Mesendoderm (in vitro differentiated cells): ENCODE data around the gene VWA8.

Experiments used
- DNase-seq: peaks from one replicate; pipeline ENCODE4 v3.0.0; 2013
- H2AK5ac ChIP-seq: 2 replicates; pipeline ENCODE4 v1.6.1; 2013; ENCODE audit warnings: low read length, inconsistent platforms
- H2BK120ac ChIP-seq: 2 replicates; pipeline ENCODE4 v1.6.1; 2013; ENCODE audit warnings: low read depth, mild to moderate bottlenecking, low read length, moderate library complexity, mixed read lengths
- H2BK15ac ChIP-seq: replicated peaks from 2 replicates; pipeline ENCODE4 v1.6.1; 2013; ENCODE audit warnings: low read depth, mild to moderate bottlenecking, moderate library complexity
- H2BK5ac ChIP-seq: 2 replicates; pipeline ENCODE4 v1.6.1; 2013; ENCODE audit warnings: low read length, inconsistent platforms
- H3K18ac ChIP-seq: 2 replicates; pipeline ENCODE4 v1.6.1; 2013; ENCODE audit warnings: mild to moderate bottlenecking, low read length, mixed read lengths
- H3K23ac ChIP-seq: one replicate; pipeline ENCODE4 v1.6.1; 2013; ENCODE audit warnings: low read length
- H3K27ac ChIP-seq: 2 replicates; pipeline ENCODE4 v1.5.1; 2013; ENCODE audit warnings: low read depth, mild to moderate bottlenecking, inconsistent platforms, low read length, moderate library complexity
- H3K27me3 ChIP-seq: 2 replicates; pipeline ENCODE4 v1.6.1; 2013; ENCODE audit warnings: low read length, control low read depth, mild to moderate bottlenecking, inconsistent platforms; ENCODE audit not compliant: insufficient read depth, poor library complexity
- H3K36me3 ChIP-seq: 2 replicates; pipeline ENCODE4 v1.6.1; 2013; ENCODE audit warnings: low read length, inconsistent platforms; ENCODE audit not compliant: control insufficient read depth, insufficient read depth
- H3K4ac ChIP-seq: one replicate; pipeline ENCODE4 v1.6.1; 2013; ENCODE audit warnings: low read depth, mild to moderate bottlenecking, low read length, moderate library complexity
- H3K4me1 ChIP-seq: 2 replicates; pipeline ENCODE4 v1.6.1; 2013; ENCODE audit warnings: low read depth, low read length, inconsistent platforms; ENCODE audit not compliant: control insufficient read depth
- H3K4me2 ChIP-seq: 2 replicates; pipeline ENCODE4 v1.6.1; 2013; ENCODE audit warnings: low read length
- H3K4me3 ChIP-seq: 2 replicates; pipeline ENCODE4 v1.5.1; 2013; ENCODE audit warnings: mild to moderate bottlenecking, low read length
- H3K56ac ChIP-seq: one replicate; pipeline ENCODE4 v1.6.1; 2013; ENCODE audit warnings: low read length
- H3K79me1 ChIP-seq: 2 replicates; pipeline ENCODE4 v1.6.1; 2013; ENCODE audit warnings: low read length, inconsistent platforms
- H3K79me2 ChIP-seq: 2 replicates; pipeline ENCODE4 v1.6.1; 2013; ENCODE audit warnings: mild to moderate bottlenecking, low read length; ENCODE audit not compliant: control insufficient read depth, insufficient read depth
- H3K9ac ChIP-seq: 2 replicates; pipeline ENCODE4 v1.6.1; 2013; ENCODE audit warnings: low read length, inconsistent platforms
- H4K5ac ChIP-seq: one replicate; pipeline ENCODE4 v1.6.1; 2013; ENCODE audit warnings: low read length
- H4K8ac ChIP-seq: one replicate; pipeline ENCODE4 v1.6.1; 2013; ENCODE audit warnings: low read depth, mild to moderate bottlenecking, control low read depth, low read length, moderate library complexity
- WGBS: extraction: QIAGEN DNeasy Blood & Tissue Kit; methylation state at CpG from one replicate; pipeline ENCODE4 v1.1.7; 2013; ENCODE audit warnings: low lambda C conversion rate, missing lambda C conversion rate; ENCODE audit not compliant: insufficient coverage; ENCODE audit errors: extremely low coverage; 5-methylcytosine and 5-hydroxymethylcytosine counted together

VWA8 gene

DNA sequence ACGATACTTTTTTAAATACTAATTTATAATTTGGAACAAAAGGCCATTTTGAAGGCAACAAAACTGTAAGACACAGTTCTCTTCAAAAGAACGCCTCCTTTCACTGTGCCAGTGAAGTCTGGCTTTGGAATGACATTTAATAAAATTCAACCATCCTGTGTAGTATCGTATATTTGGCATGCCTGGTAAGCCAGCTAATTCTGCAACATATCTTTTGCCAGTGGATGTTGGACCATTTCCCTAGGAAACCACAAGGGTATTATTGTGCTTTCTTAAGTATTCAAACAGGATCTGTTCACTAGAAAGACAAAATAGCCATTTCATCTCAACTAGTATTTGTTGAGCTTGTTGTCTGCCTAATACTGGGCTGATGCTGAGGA, 391.9 kb downstream of the VWA8 start:
- Histone ChIP-seq H2AK5ac (no peak overlapping the region), H3K4me3 (no peak overlapping the region), H3K79me1 (no peaks in the 10 kb centered on the region), H3K36me3 (no peaks in the 10 kb centered on the region), H3K4me2 (no peak overlapping the region), H3K4me1 (peaks cover 3% of the 10 kb centered on the region), H2BK15ac (no peak overlapping the region), H3K18ac (no peak overlapping the region), H3K4ac (no peak overlapping the region), H3K56ac (no peak overlapping the region), H4K5ac (no peak overlapping the region), H2BK120ac (no peak overlapping the region), H2BK5ac (no peak overlapping the region), H3K27ac (no peak overlapping the region), H3K23ac (no peak overlapping the region), H3K79me2 (no peaks in the 10 kb centered on the region), H3K9ac (no peak overlapping the region), H4K8ac (no peak overlapping the region), H3K27me3 (no peaks in the 10 kb centered on the region)
- WGBS, result no CpG with 5 or more reads among the region's 3 CpGs
- no peak for DNase-seq

DNA sequence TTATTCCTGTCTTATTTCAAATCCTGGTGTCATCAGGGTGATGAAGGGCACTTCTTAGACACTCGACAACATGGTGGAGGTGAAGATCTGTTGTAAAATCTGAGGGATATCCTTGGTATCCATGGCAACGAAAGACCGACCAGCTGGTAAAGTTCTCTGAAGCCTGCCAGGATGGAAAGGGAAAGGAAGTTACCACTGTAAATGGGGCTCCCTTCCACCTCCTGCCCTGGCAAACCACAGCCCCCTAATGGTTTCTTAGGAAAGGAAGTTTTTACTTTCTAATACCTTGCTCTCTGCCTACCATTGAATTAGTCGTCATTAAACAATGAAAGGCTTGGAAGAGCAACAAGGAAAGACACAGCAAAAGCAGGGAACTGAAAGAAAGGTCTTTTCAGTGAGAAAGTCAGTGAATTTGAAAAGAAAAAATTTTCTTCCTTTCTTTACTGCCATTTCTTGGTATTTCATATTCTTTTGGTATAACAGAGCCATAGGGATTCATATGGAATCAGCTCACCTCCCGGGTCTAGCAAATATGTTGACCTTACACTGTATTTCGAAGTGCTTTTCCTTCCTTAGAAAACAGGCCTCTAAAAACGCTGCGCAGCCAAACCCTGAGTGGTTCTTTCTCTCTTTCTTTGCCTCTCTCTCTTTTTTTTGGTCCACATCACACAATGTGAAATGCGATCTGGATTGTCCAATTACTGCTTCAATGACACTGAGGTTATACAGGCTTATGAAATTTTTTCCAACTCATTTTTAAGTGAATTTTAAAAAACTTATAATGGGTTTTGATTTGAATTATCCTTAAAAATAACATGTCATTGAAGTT, 392.6 kb downstream of the VWA8 start:
- Histone ChIP-seq H3K36me3 (no peaks in the 10 kb centered on the region), H4K5ac (no peak overlapping the region), H3K4ac (no peak overlapping the region), H3K4me2 (no peak overlapping the region), H3K27me3 (no peaks in the 10 kb centered on the region), H4K8ac (no peak overlapping the region), H2BK15ac (no peak overlapping the region), H3K18ac (no peak overlapping the region), H3K9ac (no peak overlapping the region), H3K4me3 (no peak overlapping the region), H2AK5ac (no peak overlapping the region), H2BK120ac (no peak overlapping the region), H3K79me1 (no peaks in the 10 kb centered on the region), H3K27ac (no peak overlapping the region), H3K23ac (no peak overlapping the region), H3K4me1 (peaks cover 7% of the 10 kb centered on the region), H3K56ac (no peak overlapping the region), H2BK5ac (no peak overlapping the region), H3K79me2 (no peaks in the 10 kb centered on the region)
- DNase-seq, result peak; percentile 21
- no CpG with 5 or more reads among the region's 9 CpGs for WGBS

DNA sequence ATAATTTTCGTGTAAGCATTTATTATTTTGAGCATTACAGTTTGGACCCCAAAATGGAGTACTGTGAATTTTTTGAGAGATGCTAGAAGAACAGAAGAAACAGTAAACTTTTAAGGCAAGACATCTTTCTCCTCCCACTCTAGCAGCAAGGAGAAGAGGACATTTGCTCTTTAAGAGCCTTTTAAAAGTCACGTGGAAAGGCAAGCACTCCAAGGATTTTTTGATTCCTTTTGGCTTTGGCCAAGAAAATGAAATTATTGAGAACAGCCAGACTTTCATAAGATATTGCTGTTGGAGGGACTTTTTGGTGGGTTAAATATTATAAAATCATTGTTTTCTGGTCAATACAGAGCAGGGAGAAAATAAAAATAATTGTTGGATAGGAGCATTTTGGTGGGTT, 393.5 kb downstream of the VWA8 start:
- Histone ChIP-seq H3K4me3 (no peak overlapping the region), H3K79me2 (no peaks in the 10 kb centered on the region), H3K23ac (no peak overlapping the region), H3K4me1 (peaks cover 8% of the 10 kb centered on the region), H2BK5ac (no peak overlapping the region), H4K8ac (no peak overlapping the region), H2BK120ac (no peak overlapping the region), H3K18ac (no peak overlapping the region), H2BK15ac (no peak overlapping the region), H3K79me1 (no peaks in the 10 kb centered on the region), H3K56ac (no peak overlapping the region), H3K27me3 (no peaks in the 10 kb centered on the region), H3K9ac (no peak overlapping the region), H3K4ac (no peak overlapping the region), H3K4me2 (no peak overlapping the region), H4K5ac (no peak overlapping the region), H3K36me3 (no peaks in the 10 kb centered on the region), H3K27ac (no peak overlapping the region), H2AK5ac (no peak overlapping the region)
- DNase-seq, result no peak
- 100% methylated on average over 1 of the region's 2 CpGs for WGBS

DNA sequence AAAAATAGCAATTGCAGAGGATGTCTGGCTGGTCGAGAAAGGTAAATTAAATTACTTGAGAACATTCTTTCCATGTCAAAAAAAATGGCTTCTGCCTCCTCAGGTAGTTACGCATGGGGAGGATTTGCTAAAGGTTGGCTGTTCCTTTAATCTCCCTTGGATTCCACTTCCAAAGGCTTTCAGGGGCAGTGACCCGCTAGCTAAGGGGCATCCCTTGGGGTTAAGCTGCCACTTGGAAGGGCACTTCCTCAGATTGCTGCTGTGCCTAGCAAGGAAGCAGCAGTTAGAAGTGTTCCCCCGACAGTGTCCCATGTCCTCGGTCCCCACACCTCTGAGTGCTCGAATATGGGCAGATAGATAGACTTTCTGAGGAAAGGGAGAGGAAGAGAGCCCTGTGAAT, 395.1 kb downstream of the VWA8 start:
- H3K79me2 ChIP-seq, result no peaks in the 10 kb centered on the region
- no peak overlapping the region for H3K18ac ChIP-seq
- no peak overlapping the region for H3K27ac ChIP-seq
- H3K79me1 ChIP-seq, result no peaks in the 10 kb centered on the region
- H3K4me2 ChIP-seq, result no peak overlapping the region
- peaks cover 8% of the 10 kb centered on the region for H3K4me1 ChIP-seq
- no peak overlapping the region for H4K5ac ChIP-seq
- no peak overlapping the region for H3K4ac ChIP-seq
- no peak overlapping the region for H2AK5ac ChIP-seq
- no peak overlapping the region for H3K9ac ChIP-seq
- no peak overlapping the region for H4K8ac ChIP-seq
- no peaks in the 10 kb centered on the region for H3K27me3 ChIP-seq
- no peak overlapping the region for H2BK120ac ChIP-seq
- no peak overlapping the region for H3K23ac ChIP-seq
- WGBS, result no CpG with 5 or more reads among the region's 6 CpGs
- no peak for DNase-seq
- H3K36me3 ChIP-seq, result no peaks in the 10 kb centered on the region
- no peak overlapping the region for H3K56ac ChIP-seq
- H2BK5ac ChIP-seq, result no peak overlapping the region
- no peak overlapping the region for H3K4me3 ChIP-seq
- no peak overlapping the region for H2BK15ac ChIP-seq

DNA sequence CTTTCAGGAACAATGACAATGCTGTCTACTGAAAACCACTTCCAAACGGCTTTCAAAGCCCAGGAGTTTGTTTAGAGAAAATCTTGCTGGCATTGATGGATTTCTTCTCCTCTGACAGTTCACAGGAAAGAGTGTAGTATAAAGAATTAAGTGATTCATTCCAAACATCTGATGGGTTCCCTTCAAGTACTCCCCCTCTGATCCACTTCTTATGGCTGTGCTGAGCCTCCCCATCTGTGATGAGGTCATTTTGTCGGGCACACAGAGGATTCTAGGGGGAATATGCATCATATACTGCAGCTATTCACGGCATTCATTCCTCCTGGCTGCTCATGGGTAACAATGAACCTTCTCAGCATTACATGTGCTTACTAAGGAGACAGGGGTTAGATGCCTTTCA, 395.7 kb downstream of the VWA8 start:
- Histone ChIP-seq H2BK15ac (no peak overlapping the region), H2BK5ac (no peak overlapping the region), H3K18ac (no peak overlapping the region), H2BK120ac (no peak overlapping the region), H2AK5ac (peak overlapping the region; percentile 50), H3K79me1 (no peaks in the 10 kb centered on the region), H3K4me2 (no peak overlapping the region), H3K4ac (peak overlapping the region; percentile 64), H3K36me3 (no peaks in the 10 kb centered on the region), H3K4me1 (peaks cover 8% of the 10 kb centered on the region), H3K4me3 (no peak overlapping the region), H4K5ac (no peak overlapping the region), H3K56ac (peak overlapping the region; percentile 15), H3K27ac (no peak overlapping the region), H4K8ac (no peak overlapping the region), H3K23ac (no peak overlapping the region), H3K9ac (no peak overlapping the region), H3K79me2 (no peaks in the 10 kb centered on the region), H3K27me3 (no peaks in the 10 kb centered on the region)
- no CpG with 5 or more reads among the region's 3 CpGs for WGBS
- DNase-seq, result no peak

DNA sequence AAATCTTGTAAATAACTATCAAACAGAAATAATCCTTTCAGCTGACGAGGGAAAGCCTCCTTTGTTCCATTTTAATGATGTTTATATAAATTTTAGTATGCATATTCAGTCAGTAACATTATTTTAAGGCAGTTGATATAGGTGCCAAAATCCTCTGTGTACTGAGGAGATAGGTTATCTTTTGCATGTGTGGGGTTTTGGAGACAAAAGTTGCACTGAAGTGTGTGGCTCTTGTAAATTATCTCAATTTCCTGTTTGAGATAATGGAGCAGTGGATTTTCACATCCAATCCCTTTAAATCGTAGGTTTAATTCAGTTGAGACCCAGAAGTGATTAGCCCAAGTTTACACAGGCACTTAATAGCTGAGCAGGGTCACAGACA, 396.9 kb downstream of the VWA8 start:
- Histone ChIP-seq H4K5ac (no peak overlapping the region), H3K4me1 (peaks cover 8% of the 10 kb centered on the region), H3K27me3 (no peaks in the 10 kb centered on the region), H3K18ac (no peak overlapping the region), H2BK5ac (no peak overlapping the region), H3K79me1 (no peaks in the 10 kb centered on the region), H2BK15ac (no peak overlapping the region), H3K23ac (no peak overlapping the region), H3K9ac (no peak overlapping the region), H3K79me2 (no peaks in the 10 kb centered on the region), H3K4ac (no peak overlapping the region), H4K8ac (no peak overlapping the region), H3K36me3 (no peaks in the 10 kb centered on the region), H3K27ac (no peak overlapping the region), H3K4me3 (no peak overlapping the region), H3K4me2 (no peak overlapping the region), H2AK5ac (no peak overlapping the region), H3K56ac (no peak overlapping the region), H2BK120ac (no peak overlapping the region)
- WGBS, result no CpG with 5 or more reads among the region's 2 CpGs
- peak; percentile 84 for DNase-seq
